Tibial nerve (tissue), 4 donors: Measurements from ENCODE around the gene GAL3ST3. TPM values are rescaled to one million over a fixed set of nuclear protein-coding genes. Genes with fewer than 3 reads are reported as not detected.

Experiments used
- DNase-seq, 2 donors: peaks; one replicate each; pipeline ENCODE4 v3.0.0-alpha.2; 2019; ENCODE audit warnings: low spot score in 2 of 2
- H3K27ac ChIP-seq, 4 donors: fragments of 200-600 bp; sonication (generic) in 3 of 4; one replicate each; pipeline ENCODE4 v1.5.1; 2017 to 2019; ENCODE audit warnings: mild to moderate bottlenecking in 1 of 4
- H3K27me3 ChIP-seq, 2 donors: fragments of 200-600 bp; sonication (generic) in 1 of 2; one replicate each; pipeline versions ENCODE4 v1.5.1 to v1.6.0; 2017 to 2019
- H3K36me3 ChIP-seq, 3 donors: fragments of 200-600 bp; sonication (generic); one replicate each; pipeline ENCODE4 v1.5.1; 2018 to 2019
- H3K4me1 ChIP-seq, 4 donors: fragments of 200-600 bp; sonication (generic) in 3 of 4; one replicate each; pipeline ENCODE4 v1.5.1; 2017 to 2019
- H3K4me3 ChIP-seq, 4 donors: fragments of 200-600 bp; sonication (generic) in 3 of 4; one replicate each; pipeline ENCODE4 v1.5.1; 2017 to 2019; ENCODE audit warnings: mild to moderate bottlenecking in 1 of 4, moderate library complexity in 1 of 4
- H3K9me3 ChIP-seq, 4 donors: fragments of 200-600 bp; sonication (generic) in 3 of 4; one replicate each; pipeline ENCODE4 v1.5.1; 2017 to 2019
- EP300 ChIP-seq, 2 donors: sonication (generic); formaldehyde crosslinking; IDR thresholded peaks; one replicate each; pipeline ENCODE4 v1.6.1; 2017; ENCODE audit warnings: antibody characterized with exemption in 2 of 2, mild to moderate bottlenecking in 1 of 2
- POLR2A ChIP-seq, 2 donors: fragments of 450-650 bp; IDR thresholded peaks; one replicate each; pipeline ENCODE4 v1.6.1; 2017; ENCODE audit warnings: antibody characterized with exemption in 2 of 2, mild to moderate bottlenecking in 2 of 2, moderate library complexity in 2 of 2
- WGBS, 2 donors: methylation state at CpG; one replicate each; pipeline ENCODE4 v1.1.5; 2018; 5-methylcytosine and 5-hydroxymethylcytosine counted together
- total RNA-seq, 4 donors: library from RNA; depleted of rRNA; stranded (reverse); fragments of >200 nt; gene quantifications; one replicate each; pipeline ENCODE4 v1.1.0, GENCODE V29; 2016
- TF ChIP-seq, protein P1 (sequence below), 5 experiments: fragments of 200-600 bp in 3 of 5; fragments of 450-650 bp in 2 of 5; sonication (generic) in 3 of 5; IDR thresholded peaks; one replicate each; pipeline ENCODE4 v1.5.1; 2016 to 2019; ENCODE audit warnings: antibody characterized with exemption in 5 of 5, mild to moderate bottlenecking in 3 of 5, moderate library complexity in 2 of 5

Gene GAL3ST3
- total RNA-seq, 4 donors from 2014 or later = not detected

DNA sequence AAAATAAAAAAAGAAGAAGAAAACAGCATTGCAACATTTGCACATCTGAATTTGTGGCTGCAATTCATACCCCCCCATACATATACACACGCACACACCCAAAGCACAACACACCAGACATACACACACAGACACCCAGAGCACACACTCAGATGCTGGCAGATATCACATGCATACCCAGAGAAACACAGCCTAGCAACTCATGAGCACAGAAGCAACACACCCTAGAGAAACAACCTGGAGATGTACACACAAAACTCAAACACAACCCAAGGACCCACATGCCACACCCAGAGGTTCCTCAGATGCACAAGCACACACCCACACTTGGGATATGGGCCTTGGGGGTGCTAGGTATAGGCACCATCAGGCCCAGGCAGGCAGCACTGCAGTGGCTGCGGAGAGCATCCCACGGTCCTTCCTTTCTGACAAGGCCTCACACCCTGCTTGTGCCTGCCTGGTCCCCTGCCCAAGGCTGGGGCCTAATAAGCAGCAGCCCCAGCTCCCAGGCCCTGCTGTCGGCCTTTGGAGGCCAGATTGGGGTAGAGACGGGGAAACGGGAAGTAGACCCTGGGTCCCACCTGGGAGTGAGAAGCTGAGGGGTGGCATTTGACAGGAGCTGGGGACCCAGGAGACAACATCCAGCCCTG, 34.0 kb downstream of the GAL3ST3 start:
- H3K4me1 ChIP-seq = peaks cover 0 to 11% (median 7%) of the 10 kb centered on the region in 4 donors
- 75 to 89% methylated on average over 6 of the region's 6 CpGs for WGBS, 2 donors
- no peak overlapping the region for H3K4me3 ChIP-seq
- DNase-seq = no peak
- H3K9me3 ChIP-seq = no peaks in the 10 kb centered on the region
- TF ChIP-seq POLR2A (IDR thresholded peaks at IDR 0.05) (no peak), EP300 (IDR thresholded peaks at IDR 0.05) (no peak)
- TF ChIP-seq, protein P1, sequence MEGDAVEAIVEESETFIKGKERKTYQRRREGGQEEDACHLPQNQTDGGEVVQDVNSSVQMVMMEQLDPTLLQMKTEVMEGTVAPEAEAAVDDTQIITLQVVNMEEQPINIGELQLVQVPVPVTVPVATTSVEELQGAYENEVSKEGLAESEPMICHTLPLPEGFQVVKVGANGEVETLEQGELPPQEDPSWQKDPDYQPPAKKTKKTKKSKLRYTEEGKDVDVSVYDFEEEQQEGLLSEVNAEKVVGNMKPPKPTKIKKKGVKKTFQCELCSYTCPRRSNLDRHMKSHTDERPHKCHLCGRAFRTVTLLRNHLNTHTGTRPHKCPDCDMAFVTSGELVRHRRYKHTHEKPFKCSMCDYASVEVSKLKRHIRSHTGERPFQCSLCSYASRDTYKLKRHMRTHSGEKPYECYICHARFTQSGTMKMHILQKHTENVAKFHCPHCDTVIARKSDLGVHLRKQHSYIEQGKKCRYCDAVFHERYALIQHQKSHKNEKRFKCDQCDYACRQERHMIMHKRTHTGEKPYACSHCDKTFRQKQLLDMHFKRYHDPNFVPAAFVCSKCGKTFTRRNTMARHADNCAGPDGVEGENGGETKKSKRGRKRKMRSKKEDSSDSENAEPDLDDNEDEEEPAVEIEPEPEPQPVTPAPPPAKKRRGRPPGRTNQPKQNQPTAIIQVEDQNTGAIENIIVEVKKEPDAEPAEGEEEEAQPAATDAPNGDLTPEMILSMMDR (IDR thresholded peaks at IDR 0.05) = no peak
- no peaks in the 10 kb centered on the region for H3K36me3 ChIP-seq
- H3K27ac ChIP-seq = no peak overlapping the region
- H3K27me3 ChIP-seq = peaks cover 0 to 21% of the 10 kb centered on the region in 2 donors

DNA sequence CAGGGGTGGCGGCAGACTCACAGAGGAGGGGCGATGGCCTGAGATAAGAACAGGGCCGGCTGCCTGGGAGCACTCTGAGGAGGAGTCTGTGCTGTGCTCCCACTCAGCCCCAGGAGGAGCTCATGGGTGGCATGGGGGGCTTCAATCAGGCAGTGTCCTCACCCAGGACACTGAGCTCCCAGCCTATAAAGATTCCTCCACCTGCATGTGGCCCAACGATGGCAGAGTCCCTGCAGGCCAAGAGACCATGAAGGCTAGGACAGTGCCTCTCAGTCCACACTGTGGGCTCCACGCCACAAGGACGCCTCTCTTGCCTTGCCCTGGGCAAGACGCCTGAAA, 35.2 kb downstream of the GAL3ST3 start:
- Histone ChIP-seq H3K27ac (no peak overlapping the region), H3K9me3 (no peaks in the 10 kb centered on the region), H3K36me3 (no peaks in the 10 kb centered on the region), H3K4me3 (no peak overlapping the region), H3K27me3 (peaks cover 0 to 21% of the 10 kb centered on the region in 2 donors), H3K4me1 (peaks cover 0 to 11% (median 7%) of the 10 kb centered on the region in 4 donors)
- TF ChIP-seq, protein P1 (IDR thresholded peaks at IDR 0.05) = no peak
- TF ChIP-seq EP300 (IDR thresholded peaks at IDR 0.05) = no peak
- no peak for TF ChIP-seq POLR2A (IDR thresholded peaks at IDR 0.05)
- WGBS, 2 donors = 67 to 70% methylated on average over 6 of the region's 7 CpGs
- DNase-seq = no peak

DNA sequence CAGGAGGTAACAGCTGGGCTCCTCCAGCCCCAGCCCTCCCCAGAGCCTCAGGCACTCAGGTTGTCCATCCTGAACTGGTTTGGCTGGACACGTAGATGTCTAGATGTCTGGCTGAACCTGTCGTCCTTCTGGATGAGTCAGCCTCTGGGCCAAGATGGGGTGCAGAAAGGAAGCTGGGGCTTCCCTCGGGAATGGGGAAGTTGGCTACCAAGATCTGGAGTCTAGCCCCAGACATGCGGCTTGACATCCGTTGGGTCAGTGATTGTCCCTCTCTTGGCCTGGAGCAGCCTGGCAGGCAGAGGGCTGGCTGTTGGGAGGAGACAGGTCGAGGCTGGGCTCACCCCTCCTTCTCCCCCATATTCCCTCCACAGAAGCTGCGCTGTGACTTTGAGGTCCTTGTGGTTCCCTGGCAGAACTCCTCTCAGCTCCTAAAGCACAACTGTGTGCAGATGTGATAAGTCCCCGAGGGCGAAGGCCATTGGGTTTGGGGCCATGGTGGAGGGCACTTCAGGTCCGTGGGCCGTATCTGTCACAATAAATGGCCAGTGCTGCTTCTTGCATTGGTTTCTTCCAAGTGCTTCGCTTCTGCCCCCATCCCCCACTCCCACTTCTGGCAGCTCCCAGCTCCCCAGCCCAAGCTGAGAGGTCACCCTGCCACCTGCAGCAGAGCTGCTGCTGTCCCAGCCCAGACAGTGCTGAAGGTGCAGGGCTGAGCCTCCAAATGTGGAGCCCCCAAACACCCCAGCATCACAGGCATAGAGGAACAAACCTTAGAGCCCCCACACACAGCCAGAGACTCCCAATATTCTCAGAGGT, 35.8 kb downstream of the GAL3ST3 start:
- no peaks in the 10 kb centered on the region for H3K9me3 ChIP-seq
- no peak overlapping the region for H3K4me3 ChIP-seq
- no peak overlapping the region for H3K27ac ChIP-seq
- 57 to 60% methylated on average over 11 of the region's 12 CpGs for WGBS, 2 donors
- TF ChIP-seq, protein P1 (IDR thresholded peaks at IDR 0.05) = no peak
- TF ChIP-seq POLR2A (IDR thresholded peaks at IDR 0.05) (no peak), EP300 (IDR thresholded peaks at IDR 0.05) (no peak)
- DNase-seq = no peak
- H3K27me3 ChIP-seq = peaks cover 0 to 21% of the 10 kb centered on the region in 2 donors
- peaks cover 0 to 11% (median 7%) of the 10 kb centered on the region in 4 donors for H3K4me1 ChIP-seq
- no peaks in the 10 kb centered on the region for H3K36me3 ChIP-seq

GRCh38 chr11:66012371-66012945, 36.5 kb downstream of the GAL3ST3 start:
- Histone ChIP-seq H3K4me1 (peaks cover 0 to 11% (median 7%) of the 10 kb centered on the region in 4 donors), H3K4me3 (no peak overlapping the region), H3K9me3 (no peaks in the 10 kb centered on the region), H3K27me3 (peaks cover 0 to 21% of the 10 kb centered on the region in 2 donors), H3K36me3 (no peaks in the 10 kb centered on the region), H3K27ac (no peak overlapping the region)
- TF ChIP-seq, protein P1 (IDR thresholded peaks at IDR 0.05) = no peak
- TF ChIP-seq EP300 (IDR thresholded peaks at IDR 0.05) = no peak
- TF ChIP-seq POLR2A (IDR thresholded peaks at IDR 0.05) = no peak
- DNase-seq = no peak
- WGBS, 2 donors = 62 to 75% methylated on average over 6 to 12 of the region's 12 CpGs
